Measurements from ENCODE around the gene VASH2.
"Not testable (repeated sequence)": the region's sequence is repeated elsewhere in the genome, so short reads cannot be mapped to it uniquely, and the experiment has no call there.

VASH2 gene

GRCh38 chr1:212950243-212951125 is at the start of gene VASH2:
Gene VASH2, plus strand, starts transcription at chr1:212950541. Its CDS starts 1,002 bp downstream, at chr1:212951543.
- DNase-seq: peak; percentile 88

GRCh38 chr1:212901290-212901689 is 49.1 kb upstream of the VASH2 start:
- no peak for DNase-seq

- no peak for DNase-seq
These were observed 48.3 kb upstream of the VASH2 start for GRCh38 chr1:212902054-212902453.

- no peak for DNase-seq
These were observed 46.7 kb upstream of the VASH2 start for GRCh38 chr1:212903664-212904063.

GRCh38 chr1:212908071-212908470 is 42.3 kb upstream of the VASH2 start:
- DNase-seq: not testable (repeated sequence)

GRCh38 chr1:212908971-212909370 is 41.4 kb upstream of the VASH2 start:
- DNase-seq: no peak

- no peak for DNase-seq
These were observed 40.7 kb upstream of the VASH2 start for GRCh38 chr1:212909652-212910063.

- not testable (repeated sequence) for DNase-seq
These were observed 40.1 kb upstream of the VASH2 start for GRCh38 chr1:212910213-212910612.

- DNase-seq: not testable (repeated sequence)
These were observed 36.7 kb upstream of the VASH2 start for GRCh38 chr1:212913638-212914037.

- DNase-seq: not testable (repeated sequence)
These were observed 36.2 kb upstream of the VASH2 start for GRCh38 chr1:212914110-212914509.

- no peak for DNase-seq
These were observed 35.6 kb upstream of the VASH2 start for GRCh38 chr1:212914789-212915188.

- no peak for DNase-seq
These were observed 34.9 kb upstream of the VASH2 start for GRCh38 chr1:212915245-212916091.

GRCh38 chr1:212916481-212917133 is 33.7 kb upstream of the VASH2 start:
- no peak for DNase-seq

GRCh38 chr1:212917134-212917485 is 33.2 kb upstream of the VASH2 start:
- no peak for DNase-seq

- no peak for DNase-seq
These were observed 32.5 kb upstream of the VASH2 start for GRCh38 chr1:212917858-212918257.

- no peak for DNase-seq
These were observed 31.5 kb upstream of the VASH2 start for GRCh38 chr1:212918824-212919223.

GRCh38 chr1:212920246-212920645 is 30.1 kb upstream of the VASH2 start:
- DNase-seq: no peak

GRCh38 chr1:212920896-212921295 is 29.4 kb upstream of the VASH2 start:
- DNase-seq: no peak

- no peak for DNase-seq
These were observed 28.3 kb upstream of the VASH2 start for GRCh38 chr1:212922016-212922415.

GRCh38 chr1:212926372-212926771 is 24.0 kb upstream of the VASH2 start:
- no peak for DNase-seq

GRCh38 chr1:212928323-212929291 is 21.7 kb upstream of the VASH2 start:
- DNase-seq: no peak

Measured in DMS79 treated with DMSO at 0.1 percent for 48 hours (cell line).